ENCODE data around the gene GSTA2. TPM values are rescaled to one million over a fixed set of nuclear protein-coding genes. Genes with fewer than 3 reads are reported as not detected.
"Not testable (repeated sequence)": the region's sequence is repeated elsewhere in the genome, so short reads cannot be mapped to it uniquely, and the experiment has no call there.

The GSTA2 gene
- total and polyA plus RNA-seq, 4 donors: 12.6 TPM; not detected in 3

DNA sequence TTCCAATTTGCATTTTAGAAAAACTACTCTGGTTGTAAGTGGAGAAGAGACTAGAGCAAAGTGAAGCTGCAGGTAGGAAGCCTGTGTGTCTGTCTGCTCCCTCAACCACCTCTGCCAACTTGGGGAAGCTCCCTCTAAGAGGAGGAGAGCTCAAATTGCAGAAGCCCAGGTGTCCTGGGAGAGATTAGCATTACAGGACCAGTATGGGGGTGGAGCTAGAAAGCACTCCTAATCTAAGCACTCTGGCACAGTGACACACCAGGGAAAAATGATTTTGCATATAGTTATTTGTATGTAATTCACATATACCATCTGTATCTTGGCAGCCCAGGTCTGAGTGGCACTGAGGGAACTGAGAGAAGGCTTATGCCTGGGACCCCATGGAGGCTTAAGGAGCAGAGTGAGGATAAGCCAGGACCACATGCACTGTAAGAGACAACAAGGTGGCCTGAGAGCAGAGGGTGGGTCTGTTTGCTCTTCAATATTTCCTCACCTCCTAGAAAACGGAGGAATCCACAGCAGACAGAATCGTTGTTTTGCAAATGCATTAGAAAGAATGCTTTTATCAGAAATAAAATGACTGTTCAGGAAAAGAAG is 13.6 kb downstream of the GSTA2 start:
- 74 to 82% methylated on average over 2 of the region's 2 CpGs for WGBS, 2 donors
- H3K4me1 ChIP-seq (ENCODE audit: control insufficient read depth in 1 of 2, insufficient read depth in 2 of 2, low read length in 2 of 2): peaks cover 0 to 3% of the 10 kb centered on the region in 2 donors
- DNase-seq (no peak), ATAC-seq (ENCODE audit: low FRiP score) (no peak)
- H3K9me3 ChIP-seq (ENCODE audit: control insufficient read depth, low read length): no peaks in the 10 kb centered on the region
- intact Hi-C loops (cut with DNase I): no loop called here
- H3K27me3 ChIP-seq (ENCODE audit: control insufficient read depth in 1 of 2, insufficient read depth in 2 of 2, low read length in 1 of 2): no peaks in the 10 kb centered on the region
- H3K4me3 ChIP-seq (ENCODE audit: low read length in 2 of 2): no peak overlapping the region
- H3K27ac ChIP-seq (ENCODE audit: low read depth in 1 of 2, low read length in 2 of 2): no peak overlapping the region
- no peaks in the 10 kb centered on the region for H3K36me3 ChIP-seq (ENCODE audit: control insufficient read depth in 1 of 2, insufficient read depth in 2 of 2, low read length in 1 of 2)

DNA sequence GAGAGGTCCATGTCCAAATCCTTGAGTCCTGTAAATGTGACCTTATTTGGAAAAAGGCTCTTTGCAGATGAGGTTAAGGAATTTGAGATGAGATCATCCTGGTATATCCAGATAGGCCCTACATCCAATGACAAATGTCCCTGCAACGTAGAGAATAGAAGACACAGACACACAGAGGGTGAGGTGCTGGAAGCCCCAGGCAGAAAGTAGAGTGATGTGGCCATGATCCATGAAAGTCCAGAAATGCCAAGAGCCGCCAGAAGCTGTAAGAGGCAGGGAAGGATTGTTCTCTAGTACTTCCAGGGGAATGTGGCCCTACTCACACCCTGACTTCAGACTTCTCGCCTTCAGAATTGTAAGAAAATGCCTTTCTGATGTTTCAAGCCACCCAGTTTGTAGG is 16.0 kb downstream of the GSTA2 start:
- ATAC-seq (ENCODE audit: low FRiP score): peak; percentile 46
- H3K9me3 ChIP-seq (ENCODE audit: control insufficient read depth, low read length); H3K27me3 ChIP-seq (ENCODE audit: control insufficient read depth in 1 of 2, insufficient read depth in 2 of 2, low read length in 1 of 2); H3K4me1 ChIP-seq (ENCODE audit: control insufficient read depth in 1 of 2, insufficient read depth in 2 of 2, low read length in 2 of 2); intact Hi-C loops (cut with DNase I); H3K4me3 ChIP-seq (ENCODE audit: low read length in 2 of 2); H3K36me3 ChIP-seq (ENCODE audit: control insufficient read depth in 1 of 2, insufficient read depth in 2 of 2, low read length in 1 of 2); DNase-seq: not testable (repeated sequence)
- H3K27ac ChIP-seq (ENCODE audit: low read depth in 1 of 2, low read length in 2 of 2): peak overlapping the region in 1 of 2 donors; percentile 59
- WGBS, 2 donors: 2 to 10% methylated on average over 3 of the region's 3 CpGs

DNA sequence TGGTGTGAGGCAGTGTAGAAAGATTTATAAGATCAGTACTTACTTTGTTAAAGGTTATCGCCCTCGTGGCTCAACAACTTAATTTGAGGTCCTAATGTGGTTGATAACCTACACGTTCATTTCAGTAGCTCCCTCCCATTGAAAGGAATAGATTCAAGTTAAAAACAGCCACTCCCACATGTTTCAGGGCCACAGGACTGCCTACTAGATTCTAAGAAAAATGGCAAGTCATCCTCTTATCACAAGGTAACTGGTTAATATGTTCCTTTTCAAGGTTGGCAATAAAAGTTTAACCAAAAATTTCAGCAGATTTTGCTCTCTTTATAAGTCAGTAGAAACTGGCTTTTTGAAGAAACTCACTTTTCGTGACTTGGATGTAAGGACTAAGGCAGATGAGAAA is 17.1 kb downstream of the GSTA2 start:
- Histone ChIP-seq H3K4me3 (ENCODE audit: low read length in 2 of 2) (no peak overlapping the region), H3K36me3 (ENCODE audit: control insufficient read depth in 1 of 2, insufficient read depth in 2 of 2, low read length in 1 of 2) (no peaks in the 10 kb centered on the region), H3K27ac (ENCODE audit: low read depth in 1 of 2, low read length in 2 of 2) (no peak overlapping the region), H3K4me1 (ENCODE audit: control insufficient read depth in 1 of 2, insufficient read depth in 2 of 2, low read length in 2 of 2) (peaks cover 0 to 3% of the 10 kb centered on the region in 2 donors), H3K27me3 (ENCODE audit: control insufficient read depth in 1 of 2, insufficient read depth in 2 of 2, low read length in 1 of 2) (no peaks in the 10 kb centered on the region), H3K9me3 (ENCODE audit: control insufficient read depth, low read length) (no peaks in the 10 kb centered on the region)
- 69 to 75% methylated on average over 4 of the region's 4 CpGs for WGBS, 2 donors
- intact Hi-C loops (cut with DNase I): no loop called here
- ATAC-seq (ENCODE audit: low FRiP score): no peak
- no peak for DNase-seq

DNA sequence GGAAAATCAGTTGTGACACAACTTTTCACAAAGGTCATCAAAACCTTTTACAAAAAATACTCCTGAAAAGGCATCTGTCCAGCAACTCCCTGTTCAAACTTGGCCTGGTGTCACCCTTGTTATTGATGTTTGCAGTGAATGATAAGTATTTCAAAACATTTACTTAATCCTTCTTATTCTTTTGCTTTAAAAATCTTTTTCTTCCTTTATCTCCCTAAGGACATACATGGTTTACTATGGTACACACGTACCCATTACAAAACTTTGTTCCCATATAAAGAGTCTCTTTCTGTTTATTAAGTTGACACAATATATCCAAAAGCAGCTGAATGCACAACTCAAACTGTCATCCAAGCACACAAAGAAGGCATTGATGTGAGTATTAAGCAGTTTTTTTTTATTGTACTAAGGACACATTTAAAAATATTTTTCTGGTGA is 17.5 kb downstream of the GSTA2 start:
- Histone ChIP-seq H3K36me3 (ENCODE audit: control insufficient read depth in 1 of 2, insufficient read depth in 2 of 2, low read length in 1 of 2) (no peaks in the 10 kb centered on the region), H3K9me3 (ENCODE audit: control insufficient read depth, low read length) (no peaks in the 10 kb centered on the region), H3K27ac (ENCODE audit: low read depth in 1 of 2, low read length in 2 of 2) (no peak overlapping the region), H3K4me3 (ENCODE audit: low read length in 2 of 2) (no peak overlapping the region), H3K4me1 (ENCODE audit: control insufficient read depth in 1 of 2, insufficient read depth in 2 of 2, low read length in 2 of 2) (peaks cover 0 to 3% of the 10 kb centered on the region in 2 donors), H3K27me3 (ENCODE audit: control insufficient read depth in 1 of 2, insufficient read depth in 2 of 2, low read length in 1 of 2) (no peaks in the 10 kb centered on the region)
- DNase-seq: no peak
- no peak for ATAC-seq (ENCODE audit: low FRiP score)
- WGBS, 2 donors: 48 to 52% methylated on average over 1 of the region's 1 CpG
- intact Hi-C loops (cut with DNase I): no loop called here

DNA sequence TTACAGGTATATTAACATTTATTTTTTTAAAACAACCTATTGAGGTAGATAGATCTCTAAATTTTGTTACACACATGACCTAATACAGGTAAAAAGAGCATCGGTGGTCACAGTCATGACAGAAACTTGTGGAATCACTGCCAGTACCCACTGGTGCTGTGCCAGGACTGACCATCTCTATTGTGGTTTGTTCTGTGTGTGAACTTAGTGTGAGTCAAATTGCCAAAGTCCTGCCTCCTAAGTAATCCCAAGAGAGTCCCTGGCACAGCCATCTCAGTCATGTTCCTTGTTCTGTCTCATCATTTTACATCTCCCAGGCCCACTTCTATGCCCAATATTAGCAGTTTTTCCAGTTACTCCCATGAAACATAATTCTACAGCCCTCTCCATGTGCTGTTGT is 21.4 kb downstream of the GSTA2 start:
- peaks cover 0 to 3% of the 10 kb centered on the region in 2 donors for H3K4me1 ChIP-seq (ENCODE audit: control insufficient read depth in 1 of 2, insufficient read depth in 2 of 2, low read length in 2 of 2)
- H3K36me3 ChIP-seq (ENCODE audit: control insufficient read depth in 1 of 2, insufficient read depth in 2 of 2, low read length in 1 of 2): no peaks in the 10 kb centered on the region
- H3K27ac ChIP-seq (ENCODE audit: low read depth in 1 of 2, low read length in 2 of 2): no peak overlapping the region
- no peaks in the 10 kb centered on the region for H3K27me3 ChIP-seq (ENCODE audit: control insufficient read depth in 1 of 2, insufficient read depth in 2 of 2, low read length in 1 of 2)
- H3K9me3 ChIP-seq (ENCODE audit: control insufficient read depth, low read length): no peaks in the 10 kb centered on the region
- 83 to 96% methylated on average over 1 of the region's 1 CpG for WGBS, 2 donors
- intact Hi-C loops (cut with DNase I): no loop called here
- no peak overlapping the region for H3K4me3 ChIP-seq (ENCODE audit: low read length in 2 of 2)
- ATAC-seq (ENCODE audit: low FRiP score) (no peak), DNase-seq (no peak)

DNA sequence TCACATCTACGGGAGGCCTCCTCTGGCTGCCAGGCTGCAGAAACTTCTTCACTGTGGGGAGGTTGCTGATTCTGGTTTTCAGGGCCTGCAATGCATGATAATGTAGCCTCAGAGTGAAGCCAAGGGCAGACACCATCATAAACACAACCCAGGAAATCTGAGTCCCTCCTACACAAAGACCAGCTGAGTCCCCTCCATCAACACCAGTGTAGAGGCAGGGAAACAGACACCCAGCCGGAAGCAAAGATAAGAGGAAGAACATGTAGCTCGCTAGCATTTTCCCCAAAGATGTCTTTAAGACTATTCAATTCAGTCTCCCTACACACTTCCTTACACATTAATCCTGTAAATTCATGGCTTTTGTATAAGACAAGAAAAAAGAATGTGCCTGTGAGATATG is 23.6 kb downstream of the GSTA2 start:
- Histone ChIP-seq H3K4me3 (ENCODE audit: low read length in 2 of 2) (no peak overlapping the region), H3K9me3 (ENCODE audit: control insufficient read depth, low read length) (no peaks in the 10 kb centered on the region), H3K36me3 (ENCODE audit: control insufficient read depth in 1 of 2, insufficient read depth in 2 of 2, low read length in 1 of 2) (no peaks in the 10 kb centered on the region), H3K27me3 (ENCODE audit: control insufficient read depth in 1 of 2, insufficient read depth in 2 of 2, low read length in 1 of 2) (no peaks in the 10 kb centered on the region), H3K27ac (ENCODE audit: low read depth in 1 of 2, low read length in 2 of 2) (no peak overlapping the region), H3K4me1 (ENCODE audit: control insufficient read depth in 1 of 2, insufficient read depth in 2 of 2, low read length in 2 of 2) (no peaks in the 10 kb centered on the region)
- intact Hi-C loops (cut with DNase I): no loop called here
- WGBS, 2 donors: 95 to 99% methylated on average over 3 of the region's 3 CpGs
- no peak for DNase-seq
- no peak for ATAC-seq (ENCODE audit: low FRiP score)

DNA sequence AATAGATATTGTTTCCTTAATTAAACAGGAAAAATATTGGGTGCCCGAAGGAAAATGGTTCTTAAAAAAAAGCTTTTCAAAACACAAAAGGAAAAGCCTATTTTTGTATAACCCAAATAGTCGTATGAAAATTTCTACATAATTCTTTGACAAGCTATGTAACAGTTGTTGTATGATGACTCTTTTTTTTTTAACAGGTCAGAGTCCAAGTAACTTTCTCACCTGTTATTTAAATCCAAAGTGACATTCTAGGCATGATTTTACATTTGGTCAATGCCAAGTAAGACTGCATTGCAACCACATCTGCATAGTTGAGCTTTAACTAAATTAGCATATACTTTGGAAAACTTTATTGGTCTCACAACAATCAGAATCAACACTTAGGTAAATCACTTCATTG is 24.1 kb downstream of the GSTA2 start:
- no peaks in the 10 kb centered on the region for H3K27me3 ChIP-seq (ENCODE audit: control insufficient read depth in 1 of 2, insufficient read depth in 2 of 2, low read length in 1 of 2)
- DNase-seq (no peak), ATAC-seq (ENCODE audit: low FRiP score) (no peak)
- no peak overlapping the region for H3K27ac ChIP-seq (ENCODE audit: low read depth in 1 of 2, low read length in 2 of 2)
- H3K4me3 ChIP-seq (ENCODE audit: low read length in 2 of 2): no peak overlapping the region
- no peaks in the 10 kb centered on the region for H3K36me3 ChIP-seq (ENCODE audit: control insufficient read depth in 1 of 2, insufficient read depth in 2 of 2, low read length in 1 of 2)
- 5 to 6% methylated on average over 2 of the region's 2 CpGs for WGBS, 2 donors
- intact Hi-C loops (cut with DNase I): no loop called here
- peaks cover 0 to 1% of the 10 kb centered on the region in 2 donors for H3K4me1 ChIP-seq (ENCODE audit: control insufficient read depth in 1 of 2, insufficient read depth in 2 of 2, low read length in 2 of 2)
- H3K9me3 ChIP-seq (ENCODE audit: control insufficient read depth, low read length): no peaks in the 10 kb centered on the region

DNA sequence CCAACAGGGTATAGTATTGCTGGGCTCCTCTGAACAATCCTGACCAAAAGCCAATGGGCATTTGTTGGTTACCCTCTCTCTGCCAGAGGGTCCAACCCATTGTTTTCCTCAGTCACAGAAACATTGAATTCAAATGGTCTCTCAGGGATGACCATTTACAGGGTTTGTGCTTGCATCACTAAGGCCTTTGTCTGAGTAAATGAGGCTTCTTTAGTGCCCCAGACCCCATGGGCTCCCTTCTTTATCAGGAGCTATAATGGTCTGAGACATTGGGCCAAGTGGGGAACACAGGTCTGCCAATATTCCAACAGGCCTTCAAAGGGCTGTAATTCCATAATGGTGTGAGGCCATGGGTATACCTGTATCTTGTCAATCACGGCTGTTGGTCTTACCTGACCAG is 27.1 kb downstream of the GSTA2 start:
- no peaks in the 10 kb centered on the region for H3K27me3 ChIP-seq (ENCODE audit: control insufficient read depth in 1 of 2, insufficient read depth in 2 of 2, low read length in 1 of 2)
- WGBS, 2 donors: 89 to 95% methylated on average over 1 of the region's 1 CpG
- H3K9me3 ChIP-seq (ENCODE audit: control insufficient read depth, low read length): no peaks in the 10 kb centered on the region
- no peaks in the 10 kb centered on the region for H3K36me3 ChIP-seq (ENCODE audit: control insufficient read depth in 1 of 2, insufficient read depth in 2 of 2, low read length in 1 of 2)
- no peak overlapping the region for H3K4me3 ChIP-seq (ENCODE audit: low read length in 2 of 2)
- no peak overlapping the region for H3K27ac ChIP-seq (ENCODE audit: low read depth in 1 of 2, low read length in 2 of 2)
- intact Hi-C loops (cut with DNase I): no loop called here
- ATAC-seq (ENCODE audit: low FRiP score): no peak
- peaks cover 0 to 5% of the 10 kb centered on the region in 2 donors for H3K4me1 ChIP-seq (ENCODE audit: control insufficient read depth in 1 of 2, insufficient read depth in 2 of 2, low read length in 2 of 2)
- no peak for DNase-seq

DNA sequence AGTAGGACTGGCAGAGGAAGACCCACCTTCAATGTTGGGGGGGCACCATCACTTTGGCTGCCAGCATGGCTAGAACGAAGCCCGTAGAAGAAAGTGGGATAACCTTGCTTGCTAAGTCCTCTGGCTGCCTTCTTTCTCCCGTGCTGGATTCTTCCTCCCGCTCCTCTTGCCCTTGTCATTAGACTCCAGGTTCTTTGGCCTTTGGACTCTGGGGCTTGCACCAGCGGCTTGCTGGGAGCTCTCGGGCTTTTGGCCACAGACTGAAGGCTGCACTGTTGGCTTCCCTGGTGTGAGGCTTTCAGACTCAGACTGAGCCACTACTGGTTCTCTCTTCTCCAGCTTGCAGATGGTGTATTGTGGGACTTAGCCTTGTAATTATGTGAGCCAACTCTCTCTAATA is 28.2 kb downstream of the GSTA2 start:
- ATAC-seq (ENCODE audit: low FRiP score) (no peak), DNase-seq (no peak)
- intact Hi-C loops (cut with DNase I): no loop called here
- H3K4me1 ChIP-seq (ENCODE audit: control insufficient read depth in 1 of 2, insufficient read depth in 2 of 2, low read length in 2 of 2): peaks cover 0 to 5% of the 10 kb centered on the region in 2 donors
- no peaks in the 10 kb centered on the region for H3K9me3 ChIP-seq (ENCODE audit: control insufficient read depth, low read length)
- H3K36me3 ChIP-seq (ENCODE audit: control insufficient read depth in 1 of 2, insufficient read depth in 2 of 2, low read length in 1 of 2): no peaks in the 10 kb centered on the region
- no peaks in the 10 kb centered on the region for H3K27me3 ChIP-seq (ENCODE audit: control insufficient read depth in 1 of 2, insufficient read depth in 2 of 2, low read length in 1 of 2)
- H3K4me3 ChIP-seq (ENCODE audit: low read length in 2 of 2): no peak overlapping the region
- WGBS, 2 donors: 95 to 96% methylated on average over 6 of the region's 6 CpGs
- no peak overlapping the region for H3K27ac ChIP-seq (ENCODE audit: low read depth in 1 of 2, low read length in 2 of 2)
